HCT116 (cell line): ENCODE data around the gene CRIP2. TPM values are rescaled to one million over a fixed set of nuclear protein-coding genes. Genes with fewer than 3 reads are reported as not detected.

Experiments used
- ATAC-seq: fragments of 200-7000 bp; cut with Tn5 transposase; 2 replicates; pipeline ENCODE4 v1.9.1; 2020; ENCODE audit warnings: mild to moderate bottlenecking, moderate library complexity
- BruUV-seq: library from RNA; stranded (reverse); fragments of 400-500 nt; replicated peaks from 2 replicates; lab custom pipeline; 2021; lab: Mats Ljungman, UMichigan
- CTCF ChIA-PET: fragments of 300-600 bp; sonication (Branson Sonifier 250); formaldehyde crosslinking; loops from one replicate; lab custom pipeline; 2021; ENCODE audit warnings: antibody characterized with exemption; lab: Charles Lee
- POLR2A ChIA-PET: fragments of 300-600, 350-600 bp; sonication (Branson Sonifier 250); formaldehyde crosslinking; loops from one replicate; lab custom pipeline; 2021; ENCODE audit warnings: antibody characterized with exemption; lab: Charles Lee
- RAD21 ChIA-PET, 2 experiments: fragments of 300-600 bp; sonication (Branson Sonifier 250); formaldehyde crosslinking; loops; one replicate each; lab custom pipeline; 2023; ENCODE audit warnings: low total read pairs in 2 of 2; ENCODE audit not compliant: uncharacterized antibody in 2 of 2, unreplicated experiment in 2 of 2, low non-redundant PET in 1 of 2; lab: Charles Lee
- DNase-seq: peaks from one replicate; pipeline ENCODE4 v3.0.0-alpha.2; 2010; ENCODE audit warnings: low read depth, low spot score
- H2AFZ ChIP-seq: fragments of 200-600 bp; shearing (Covaris generic), sonication (generic); 2 replicates; pipeline ENCODE4 v1.6.1; 2017; ENCODE audit warnings: low read depth, mixed run types, mixed read lengths, antibody characterized with exemption, low read length; ENCODE audit not compliant: poor library complexity, severe bottlenecking
- H3K27ac ChIP-seq: 2 replicates; pipeline ENCODE4 v1.5.1; 2012; ENCODE audit warnings: low read depth, low read length
- H3K27me3 ChIP-seq: fragments of 200-600 bp; sonication (generic); 2 replicates; pipeline ENCODE4 v1.6.1; 2016; ENCODE audit warnings: mixed run types, low read length, mixed read lengths; ENCODE audit not compliant: insufficient read depth
- H3K36me3 ChIP-seq, 2 experiments: fragments of 200-500 bp in 1 of 2; fragments of 200-600 bp in 1 of 2; sonication (Bioruptor generic) in 1 of 2; sonication (generic) in 1 of 2; 2 replicates each; pipeline versions ENCODE4 v1.5.1 to v1.6.1; 2014 to 2016; ENCODE audit warnings: low read length in 2 of 2, inconsistent platforms in 1 of 2, mixed read lengths in 1 of 2, mixed run types in 1 of 2; ENCODE audit not compliant: insufficient read depth in 2 of 2, control insufficient read depth in 1 of 2
- H3K4me1 ChIP-seq, 2 experiments: fragments of 200-600 bp in 1 of 2; sonication (generic) in 1 of 2; 2 replicates each; pipeline versions ENCODE4 v1.5.1 to v1.6.1; 2012 to 2017; ENCODE audit warnings: low read length in 2 of 2, inconsistent platforms in 1 of 2, mild to moderate bottlenecking in 1 of 2, mixed read lengths in 1 of 2, mixed run types in 1 of 2, moderate library complexity in 1 of 2; ENCODE audit not compliant: insufficient read depth in 2 of 2, control insufficient read depth in 1 of 2
- H3K4me2 ChIP-seq: fragments of 200-600 bp; sonication (generic); 2 replicates; pipeline ENCODE4 v1.6.1; 2017; ENCODE audit warnings: mixed run types, low read length, mixed read lengths
- H3K4me3 ChIP-seq, 2 experiments: fragments of 200-600 bp in 1 of 2; sonication (generic) in 1 of 2; replicated peaks in 1 of 2; 2 replicates each; pipeline ENCODE4 v1.5.1; 2011 to 2016; ENCODE audit warnings: low read length in 2 of 2, control low read depth in 1 of 2, low read depth in 1 of 2, mild to moderate bottlenecking in 1 of 2, mixed read lengths in 1 of 2, mixed run types in 1 of 2
- H3K79me2 ChIP-seq: fragments of 200-600 bp; sonication (generic); 2 replicates; pipeline ENCODE4 v1.6.1; 2017; ENCODE audit warnings: mild to moderate bottlenecking, mixed run types, low read length, moderate library complexity, mixed read lengths; ENCODE audit not compliant: insufficient read depth
- H3K9ac ChIP-seq: fragments of 200-600 bp; sonication (generic); 2 replicates; pipeline ENCODE4 v1.6.1; 2016; ENCODE audit warnings: low read length, mixed read lengths
- H3K9me2 ChIP-seq: fragments of 200-600 bp; sonication (generic), shearing (Covaris generic); 2 replicates; pipeline ENCODE4 v1.6.1; 2017; ENCODE audit warnings: mixed run types, mild to moderate bottlenecking, moderate library complexity; ENCODE audit not compliant: insufficient read depth
- H3K9me3 ChIP-seq, 2 experiments: fragments of 200-500 bp in 1 of 2; fragments of 200-600 bp in 1 of 2; sonication (Bioruptor generic) in 1 of 2; sonication (generic) in 1 of 2; 2 replicates each; pipeline ENCODE4 v1.6.1; 2014 to 2017; ENCODE audit warnings: low read length in 2 of 2, mixed read lengths in 2 of 2, inconsistent platforms in 1 of 2, low read depth in 1 of 2, mild to moderate bottlenecking in 1 of 2, mixed run types in 1 of 2, moderate library complexity in 1 of 2; ENCODE audit not compliant: control insufficient read depth in 1 of 2, insufficient read depth in 1 of 2
- H4K20me1 ChIP-seq: fragments of 200-600 bp; sonication (generic), shearing (Covaris generic); 2 replicates; pipeline ENCODE4 v1.6.1; 2017; ENCODE audit warnings: mixed run types, mild to moderate bottlenecking, moderate library complexity; ENCODE audit not compliant: insufficient read depth
- CBX3 ChIP-seq: IDR thresholded peaks from 2 replicates; pipeline ENCODE4 v1.6.1; 2012; ENCODE audit warnings: low read depth
- CEBPB ChIP-seq: IDR thresholded peaks from 2 replicates; pipeline ENCODE4 v1.6.1; 2012; ENCODE audit warnings: low read depth
- EGR1 ChIP-seq: IDR thresholded peaks from 2 replicates; pipeline ENCODE4 v1.6.1; 2012; ENCODE audit warnings: low read depth
- ELF1 ChIP-seq: IDR thresholded peaks from 2 replicates; pipeline ENCODE4 v1.6.1; 2012; ENCODE audit warnings: low read depth, borderline replicate concordance
- EZH2 ChIP-seq: fragments of 200-600 bp; sonication (generic); IDR thresholded peaks from 2 replicates; pipeline ENCODE4 v1.6.1; 2017; ENCODE audit warnings: antibody characterized with exemption, mixed run types
- FOSL1 ChIP-seq: IDR thresholded peaks from 2 replicates; pipeline ENCODE4 v1.6.1; 2012; ENCODE audit warnings: low read depth
- MAX ChIP-seq: IDR thresholded peaks from 2 replicates; pipeline ENCODE4 v1.6.1; 2012
- POLR2AphosphoS5 ChIP-seq: IDR thresholded peaks from 2 replicates; pipeline ENCODE4 v1.6.1; 2011; ENCODE audit warnings: mild to moderate bottlenecking, low read depth, low read length, moderate library complexity
- REST ChIP-seq: IDR thresholded peaks from 2 replicates; pipeline ENCODE4 v1.6.1; 2012; ENCODE audit warnings: low read depth
- SIN3A ChIP-seq: IDR thresholded peaks from 2 replicates; pipeline ENCODE4 v1.6.1; 2012; ENCODE audit warnings: low read depth
- SP1 ChIP-seq: IDR thresholded peaks from 2 replicates; pipeline ENCODE4 v1.6.1; 2012; ENCODE audit warnings: low read depth
- SRF ChIP-seq: IDR thresholded peaks from 2 replicates; pipeline ENCODE4 v1.6.1; 2012; ENCODE audit warnings: low read depth
- TCF7L2 ChIP-seq: IDR thresholded peaks from 2 replicates; pipeline ENCODE4 v1.7.0; 2011; ENCODE audit warnings: borderline replicate concordance, inconsistent platforms; ENCODE audit not compliant: insufficient read depth, insufficient read length; ENCODE audit errors: extremely low read depth
- YY1 ChIP-seq: IDR thresholded peaks from 2 replicates; pipeline ENCODE4 v1.6.1; 2011; ENCODE audit warnings: low read length, low read depth, moderate library complexity, mild to moderate bottlenecking; ENCODE audit not compliant: insufficient replicate concordance; ENCODE audit errors: extremely low read depth
- ZNF274 ChIP-seq: fragments of 200-500 bp; sonication (Bioruptor generic); IDR thresholded peaks from 2 replicates; pipeline ENCODE4 v1.6.1; 2014; ENCODE audit warnings: mild to moderate bottlenecking, low read depth, low read length, inconsistent platforms
- intact Hi-C: fragments of 100-400 bp; cut with micrococcal nuclease; formaldehyde crosslinking; loops from 2 replicates; pipeline ENCODE4 v1.10.0; 2022
- total RNA-seq: library from RNA; stranded (reverse); gene quantifications from one replicate; pipeline ENCODE4 v1.2.1, GENCODE V29; 2021; ENCODE audit not compliant: unreplicated experiment

The CRIP2 gene
- total RNA-seq, 1 experiment from 2014 or later = 31.1 TPM

DNA sequence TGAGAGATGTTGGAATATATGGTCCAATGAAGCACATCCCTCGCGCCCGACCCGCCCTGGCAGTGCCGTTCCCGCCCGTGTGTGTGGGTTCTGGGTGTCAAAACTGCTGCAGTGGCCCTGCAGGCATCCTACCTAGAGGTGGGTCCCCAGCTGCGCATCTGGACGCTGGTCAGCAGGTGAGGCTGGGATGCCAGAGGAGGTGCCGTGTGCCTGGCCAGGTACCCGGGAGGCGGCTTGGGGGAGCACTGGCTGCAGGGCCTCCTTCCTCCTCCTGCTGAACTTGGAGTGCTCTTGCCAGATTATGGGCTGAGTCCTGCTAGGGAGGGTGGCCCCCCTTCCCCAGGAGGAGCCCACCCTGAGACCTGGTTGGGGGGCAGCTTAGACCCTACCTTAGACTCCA, 49.8 kb upstream of the CRIP2 start:
- CTCF ChIA-PET = no interaction called here
- Histone ChIP-seq H3K9me3 (no peaks in the 10 kb centered on the region), H3K9ac (no peak overlapping the region), H3K36me3 (peaks cover 4 to 21% of the 10 kb centered on the region in 2 experiments; a peak in 3 of 4 replicates), H3K27me3 (no peaks in the 10 kb centered on the region), H3K27ac (no peak overlapping the region; the same call in 1 of the 2 replicates), H3K9me2 (no peaks in the 10 kb centered on the region), H4K20me1 (peaks cover under 1% of the 10 kb centered on the region; the same call in 1 of the 2 replicates), H3K4me3 (no peak overlapping the region), H2AFZ (no peak overlapping the region), H3K79me2 (peaks cover 91% of the 10 kb centered on the region), H3K4me2 (no peak overlapping the region), H3K4me1 (peaks cover 10 to 33% of the 10 kb centered on the region in 2 experiments)
- intact Hi-C loops = no loop called here
- POLR2A ChIA-PET = no interaction called here
- BruUV-seq = no TSS peak
- RAD21 ChIA-PET = no interaction called here
- ATAC-seq (no peak), DNase-seq (no peak)
- TF ChIP-seq ZNF274 (no peak), POLR2AphosphoS5 (no peak), CBX3 (no peak), MAX (no peak), TCF7L2 (no peak), EGR1 (no peak), SP1 (no peak), ELF1 (no peak), REST (no peak), CEBPB (no peak), FOSL1 (no peak), EZH2 (no peak), YY1 (no peak), SIN3A (no peak), SRF (no peak)
